Caco-2 (cell line): Measurements from ENCODE around the gene NKX2-3. TPM values are rescaled to one million over a fixed set of nuclear protein-coding genes. Genes with fewer than 3 reads are reported as not detected.

Experiments used
- BruUV-seq: library from RNA; stranded (reverse); fragments of 400-500 nt; replicated peaks from 2 replicates; lab custom pipeline; 2021; lab: Mats Ljungman, UMichigan
- CTCF ChIA-PET: fragments of 300-600 bp; sonication (Branson Sonifier 250); formaldehyde crosslinking; loops from one replicate; lab custom pipeline; 2022; ENCODE audit warnings: antibody characterized with exemption; lab: Charles Lee
- POLR2A ChIA-PET: fragments of 300-600 bp; sonication (Branson Sonifier 250); formaldehyde crosslinking; loops from one replicate; lab custom pipeline; 2022; ENCODE audit warnings: antibody characterized with exemption; lab: Charles Lee
- DNase-seq, 2 experiments: peaks; one replicate each; pipeline versions ENCODE4 v3.0.0 to v3.0.0-alpha.2; 2020 to 2022
- H3K27me3 ChIP-seq: replicated peaks from 2 replicates; pipeline ENCODE4 v1.6.0; 2011; ENCODE audit warnings: low read length; ENCODE audit not compliant: control insufficient read depth, insufficient read depth
- H3K36me3 ChIP-seq: 2 replicates; pipeline ENCODE4 v1.5.1; 2011; ENCODE audit warnings: low read length; ENCODE audit not compliant: control insufficient read depth, insufficient read depth
- H3K4me1 ChIP-seq: fragments of 250-450 bp; sonication (Bioruptor Pico); 2 replicates; pipeline ENCODE4 v1.5.1; 2020; ENCODE audit warnings: mild to moderate bottlenecking
- H3K4me3 ChIP-seq: 2 replicates; pipeline ENCODE4 v1.5.1; 2011; ENCODE audit warnings: low read depth, mild to moderate bottlenecking, control low read depth, low read length
- H3K9me3 ChIP-seq: fragments of 250-450 bp; sonication (Bioruptor Pico); 2 replicates; pipeline ENCODE4 v1.5.1; 2020; ENCODE audit warnings: mild to moderate bottlenecking, moderate library complexity
- H3K27ac Mint-ChIP-seq: one replicate; pipeline ENCODE4 v1.8.0; 2022; ENCODE audit warnings: mixed read lengths; ENCODE audit not compliant: unreplicated experiment
- H3K27me3 Mint-ChIP-seq: one replicate; pipeline ENCODE4 v1.8.0; 2022; ENCODE audit warnings: mixed read lengths; ENCODE audit not compliant: insufficient read depth, unreplicated experiment
- H3K36me3 Mint-ChIP-seq: one replicate; pipeline ENCODE4 v1.8.0; 2022; ENCODE audit warnings: mild to moderate bottlenecking, mixed read lengths; ENCODE audit not compliant: insufficient read depth, unreplicated experiment
- H3K4me1 Mint-ChIP-seq: one replicate; pipeline ENCODE4 v1.8.0; 2022; ENCODE audit warnings: low read depth, mixed read lengths; ENCODE audit not compliant: unreplicated experiment
- H3K4me3 Mint-ChIP-seq: one replicate; pipeline ENCODE4 v1.8.0; 2022; ENCODE audit warnings: mild to moderate bottlenecking, moderate library complexity, mixed read lengths; ENCODE audit not compliant: unreplicated experiment
- H3K9me3 Mint-ChIP-seq: one replicate; pipeline ENCODE4 v1.8.0; 2022; ENCODE audit warnings: mixed read lengths; ENCODE audit not compliant: unreplicated experiment
- CTCF ChIP-seq, 2 experiments: fragments of 200-600 bp in 1 of 2; IDR thresholded peaks; 1 replicate in 1 of 2; 2 replicates in 1 of 2; pipeline versions ENCODE4 v1.5.1 to v1.8.0; 2011 to 2022; ENCODE audit warnings: antibody characterized with exemption in 1 of 2, control low read depth in 1 of 2, inconsistent platforms in 1 of 2, low read depth in 1 of 2, low read length in 1 of 2, mild to moderate bottlenecking in 1 of 2, moderate library complexity in 1 of 2; ENCODE audit not compliant: insufficient read depth in 1 of 2, severe bottlenecking in 1 of 2, unreplicated experiment in 1 of 2
- intact Hi-C: fragments of 100-400 bp; cut with micrococcal nuclease; formaldehyde crosslinking; loops from one replicate; pipeline ENCODE4 v1.10.0; 2022; ENCODE audit not compliant: unreplicated experiment
- total RNA-seq: library from RNA; stranded (reverse); gene quantifications from 2 replicates; pipeline ENCODE4 v1.2.3, GENCODE V29; 2022

The NKX2-3 gene
- total RNA-seq, 1 experiment from 2014 or later = 0.43 TPM

GRCh38 chr10:99564361-99564760 lies 31.6 kb downstream of the NKX2-3 start:
- H3K27me3 Mint-ChIP-seq = no peaks in the 10 kb centered on the region

DNA sequence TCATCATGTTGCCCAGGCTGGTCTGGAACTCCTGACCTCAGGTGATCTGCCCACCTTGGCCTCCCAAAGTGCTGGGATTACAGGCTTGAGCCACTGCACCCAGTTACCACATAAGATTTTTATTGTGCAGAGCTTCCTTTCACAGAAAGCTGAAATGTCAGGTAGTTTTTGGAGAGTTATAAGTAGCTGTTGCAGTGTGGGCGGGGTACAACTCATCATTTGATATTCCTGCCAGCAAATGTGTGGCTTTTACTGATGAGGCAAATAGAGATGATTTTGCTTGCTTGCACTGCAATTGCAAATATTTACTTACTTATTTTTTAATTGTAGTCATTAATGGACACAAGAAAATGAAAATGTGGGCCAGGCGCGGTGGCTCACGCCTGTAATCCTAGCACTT lies 32.4 kb downstream of the NKX2-3 start:
- intact Hi-C loops = no loop called here
- Histone ChIP-seq H3K4me1 (0 out of 2 replicates have a peak, but pooled peaks cover 5% of the 10 kb centered on the region), H3K27me3 (no peaks in the 10 kb centered on the region), H3K9me3 (no peaks in the 10 kb centered on the region), H3K36me3 (no peaks in the 10 kb centered on the region), H3K4me3 (no peak overlapping the region)
- BruUV-seq = no TSS peak
- Mint-ChIP-seq H3K4me3 (no peak overlapping the region), H3K36me3 (no peaks in the 10 kb centered on the region), H3K4me1 (no peaks in the 10 kb centered on the region), H3K27ac (no peak overlapping the region), H3K27me3 (no peaks in the 10 kb centered on the region), H3K9me3 (no peaks in the 10 kb centered on the region)
- CTCF ChIA-PET = no interaction called here
- POLR2A ChIA-PET = no interaction called here
- no peak for TF ChIP-seq CTCF (IDR thresholded peaks at IDR 0.05; ENCODE audit: insufficient read depth in 1 of 2, low read depth in 1 of 2, low read length in 1 of 2, severe bottlenecking in 1 of 2, unreplicated experiment in 1 of 2)
- DNase-seq = no peak

More at GRCh38 chr10:99564361-99564760, 31.6 kb downstream of the NKX2-3 start:
- intact Hi-C loops = no loop called here
- DNase-seq = no peak
- no TSS peak for BruUV-seq
- Histone ChIP-seq H3K9me3 (no peaks in the 10 kb centered on the region), H3K4me1 (0 out of 2 replicates have a peak, but pooled peaks cover 5% of the 10 kb centered on the region), H3K4me3 (no peak overlapping the region), H3K36me3 (no peaks in the 10 kb centered on the region), H3K27me3 (no peaks in the 10 kb centered on the region)
- H3K9me3 Mint-ChIP-seq = no peaks in the 10 kb centered on the region
- TF ChIP-seq CTCF (IDR thresholded peaks at IDR 0.05; ENCODE audit: insufficient read depth in 1 of 2, low read depth in 1 of 2, low read length in 1 of 2, severe bottlenecking in 1 of 2, unreplicated experiment in 1 of 2) = no peak
- no peaks in the 10 kb centered on the region for H3K36me3 Mint-ChIP-seq
- no peaks in the 10 kb centered on the region for H3K4me1 Mint-ChIP-seq
- no peak overlapping the region for H3K4me3 Mint-ChIP-seq
- H3K27ac Mint-ChIP-seq = no peak overlapping the region
- ChIA-PET POLR2A (no interaction called here), CTCF (no interaction called here)

GRCh38 chr10:99569253-99569939 lies 36.7 kb downstream of the NKX2-3 start:
- ChIA-PET POLR2A (no interaction called here), CTCF (no interaction called here)
- H3K4me1 ChIP-seq = 0 out of 2 replicates have a peak, but pooled peaks cover 5% of the 10 kb centered on the region
- Mint-ChIP-seq H3K36me3 (no peaks in the 10 kb centered on the region), H3K27ac (no peak overlapping the region), H3K4me1 (peaks cover 6% of the 10 kb centered on the region), H3K27me3 (no peaks in the 10 kb centered on the region), H3K9me3 (no peaks in the 10 kb centered on the region), H3K4me3 (no peak overlapping the region)
- TF ChIP-seq CTCF (IDR thresholded peaks at IDR 0.05; ENCODE audit: insufficient read depth in 1 of 2, low read depth in 1 of 2, low read length in 1 of 2, severe bottlenecking in 1 of 2, unreplicated experiment in 1 of 2) = no peak
- no TSS peak for BruUV-seq
- DNase-seq = no peak
- no peak overlapping the region for H3K4me3 ChIP-seq
- H3K27me3 ChIP-seq = no peaks in the 10 kb centered on the region
- no peaks in the 10 kb centered on the region for H3K36me3 ChIP-seq
- H3K9me3 ChIP-seq = no peaks in the 10 kb centered on the region
- intact Hi-C loops = no loop called here
